Left kidney (tissue), 2 donors: ENCODE measurements around the gene TMA7. TPM values are rescaled to one million over a fixed set of nuclear protein-coding genes. Genes with fewer than 3 reads are reported as not detected.

Experiments used
- DNase-seq: peaks from one replicate; pipeline ENCODE4 v3.0.0-alpha.2; 2013
- polyA plus RNA-seq: library from polyadenylated mRNA; unstranded; fragments of 120-200 nt; gene quantifications from one replicate; pipeline ENCODE4 v1.2.1, GENCODE V29; 2013; ENCODE audit not compliant: insufficient read length

Gene TMA7
- polyA plus RNA-seq, 1 donor: 240 TPM

DNA sequence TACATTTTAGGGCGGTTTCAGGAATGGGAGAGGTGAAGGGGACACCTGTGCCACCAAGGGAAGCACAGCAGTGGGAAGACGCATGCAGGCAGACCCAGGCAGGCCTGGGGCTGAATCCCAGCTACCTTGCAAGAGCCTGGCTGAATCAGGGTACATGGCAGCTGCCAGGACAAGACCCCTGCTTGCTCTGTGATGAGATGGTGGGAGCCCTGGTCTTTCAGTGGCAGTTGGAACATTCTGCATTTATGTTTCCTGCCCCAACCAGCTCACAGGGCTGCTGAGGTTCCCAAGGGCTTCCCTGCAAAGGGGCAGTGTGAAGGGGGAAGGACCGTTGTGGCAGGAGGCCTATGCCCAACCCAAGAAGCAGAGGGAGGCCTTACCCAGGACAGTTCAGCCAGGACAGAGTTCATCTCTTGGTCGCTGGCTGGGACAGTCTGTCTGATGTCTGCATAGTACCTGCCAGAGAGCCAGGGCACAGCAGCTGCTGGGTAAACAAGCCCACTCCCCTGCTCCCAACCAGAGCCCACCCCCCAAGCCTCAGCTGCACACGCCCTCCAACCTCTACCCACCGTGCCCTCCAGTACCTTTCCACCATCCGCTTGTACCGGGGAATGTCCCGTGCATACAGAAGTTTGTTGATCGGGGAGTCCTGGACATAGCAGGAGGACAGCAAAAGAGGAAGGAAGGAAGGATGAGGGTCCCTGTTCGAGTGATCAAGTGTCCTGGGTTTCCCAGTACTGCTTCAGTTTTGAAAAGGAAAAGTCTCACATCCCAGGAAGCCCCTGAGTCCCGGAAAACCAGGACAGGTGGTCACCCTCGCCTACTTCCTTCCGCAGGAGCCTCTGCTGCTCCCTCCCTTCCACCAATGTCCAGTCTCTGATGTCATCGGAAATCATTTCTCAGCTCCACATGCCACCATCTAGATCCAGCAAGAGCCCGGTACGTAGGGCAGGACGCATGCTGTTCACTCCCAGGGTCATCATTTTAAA, 33.3 kb upstream of the TMA7 start:
- DNase-seq: no peak

DNA sequence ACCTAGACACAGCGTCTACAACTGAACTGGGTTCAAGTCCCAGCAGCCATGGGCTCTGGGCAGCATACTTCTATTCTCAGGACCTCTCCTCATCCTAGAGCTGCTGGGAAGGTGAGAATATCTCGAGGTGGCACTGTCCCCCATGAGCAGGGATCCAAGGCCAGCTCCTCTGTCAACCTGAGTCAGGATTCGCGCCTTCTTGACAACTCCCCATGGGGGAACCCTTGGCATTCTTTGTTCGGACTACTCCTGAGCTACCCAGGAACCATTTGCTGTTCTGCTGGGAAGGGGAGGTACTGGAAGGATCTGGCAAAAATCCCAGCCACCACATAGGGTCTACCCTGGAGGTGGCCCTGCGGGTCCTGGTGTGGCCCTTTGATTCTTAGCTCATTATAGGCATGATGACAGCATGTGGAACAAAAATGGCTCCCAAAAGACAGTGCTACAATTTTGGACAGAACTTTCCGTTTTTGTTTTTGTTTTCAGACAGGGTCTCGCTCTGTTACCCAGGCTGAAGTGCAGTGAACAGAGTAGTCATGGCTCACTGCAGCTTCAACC, 32.4 kb upstream of the TMA7 start:
- no peak for DNase-seq

DNA sequence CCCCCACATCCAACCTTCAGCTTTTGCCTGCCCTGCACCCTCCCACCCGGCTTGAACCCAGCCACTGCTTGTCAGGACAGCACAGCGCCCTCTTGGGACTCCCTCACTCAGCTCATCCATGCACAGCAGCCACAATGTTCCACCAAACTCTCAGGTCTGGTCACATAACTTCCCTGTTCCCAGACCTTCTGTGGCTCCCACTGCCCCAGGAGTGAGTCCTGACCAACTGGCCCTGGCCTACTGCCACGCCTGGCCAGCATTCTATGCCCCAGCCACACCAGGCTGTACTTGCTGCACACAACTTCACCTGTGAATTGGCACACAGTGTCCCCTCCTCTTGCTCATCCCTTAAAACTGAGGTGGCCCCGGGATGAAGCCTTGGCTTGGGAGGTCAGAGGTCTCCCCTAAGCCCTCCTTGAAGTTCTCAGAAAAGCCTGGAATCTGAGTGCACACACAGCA, 31.2 kb upstream of the TMA7 start:
- DNase-seq: no peak

DNA sequence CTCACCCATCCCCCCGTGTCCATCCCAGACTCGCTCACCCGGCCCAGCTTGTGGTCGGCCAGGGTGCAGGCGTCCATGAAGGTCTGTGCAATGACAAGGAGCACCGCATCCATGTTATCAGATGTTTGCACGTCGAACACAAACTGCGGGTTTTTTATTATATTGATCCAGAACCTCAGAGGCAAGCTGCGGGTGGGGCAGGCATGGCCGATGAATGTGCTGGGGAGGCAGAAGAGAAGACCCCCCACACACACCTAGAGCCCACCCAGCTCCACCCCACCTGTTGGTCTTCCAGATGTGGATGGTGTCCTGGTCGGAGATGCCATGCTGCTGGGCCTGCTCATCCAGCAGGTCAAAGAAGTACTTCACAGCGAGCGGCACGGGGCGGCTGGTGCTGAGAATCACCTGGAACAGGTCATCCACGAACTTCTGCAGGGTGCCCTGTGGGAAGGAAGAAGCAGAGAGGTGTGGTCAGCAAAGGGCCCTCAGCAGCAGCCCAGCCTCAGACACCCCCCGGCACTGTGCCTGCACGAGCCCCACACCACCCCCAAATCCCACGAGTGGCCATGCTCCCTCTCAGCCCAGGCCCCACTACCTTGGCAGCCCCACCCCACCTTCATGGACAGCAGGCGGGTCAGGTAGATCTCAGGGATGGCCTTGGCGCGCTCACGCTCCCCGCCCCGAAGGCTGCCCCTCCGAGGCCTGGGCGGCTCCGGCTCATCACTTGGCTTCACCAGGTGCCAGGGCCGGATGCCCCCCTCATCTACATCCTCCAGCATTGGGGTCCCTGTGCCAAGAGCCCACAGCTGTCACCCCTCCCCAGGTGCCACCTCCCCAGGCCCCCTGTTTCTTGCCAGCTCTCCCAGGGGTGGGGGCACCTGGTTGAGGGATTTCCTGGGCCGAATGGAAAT, 30.5 kb upstream of the TMA7 start:
- no peak for DNase-seq

DNA sequence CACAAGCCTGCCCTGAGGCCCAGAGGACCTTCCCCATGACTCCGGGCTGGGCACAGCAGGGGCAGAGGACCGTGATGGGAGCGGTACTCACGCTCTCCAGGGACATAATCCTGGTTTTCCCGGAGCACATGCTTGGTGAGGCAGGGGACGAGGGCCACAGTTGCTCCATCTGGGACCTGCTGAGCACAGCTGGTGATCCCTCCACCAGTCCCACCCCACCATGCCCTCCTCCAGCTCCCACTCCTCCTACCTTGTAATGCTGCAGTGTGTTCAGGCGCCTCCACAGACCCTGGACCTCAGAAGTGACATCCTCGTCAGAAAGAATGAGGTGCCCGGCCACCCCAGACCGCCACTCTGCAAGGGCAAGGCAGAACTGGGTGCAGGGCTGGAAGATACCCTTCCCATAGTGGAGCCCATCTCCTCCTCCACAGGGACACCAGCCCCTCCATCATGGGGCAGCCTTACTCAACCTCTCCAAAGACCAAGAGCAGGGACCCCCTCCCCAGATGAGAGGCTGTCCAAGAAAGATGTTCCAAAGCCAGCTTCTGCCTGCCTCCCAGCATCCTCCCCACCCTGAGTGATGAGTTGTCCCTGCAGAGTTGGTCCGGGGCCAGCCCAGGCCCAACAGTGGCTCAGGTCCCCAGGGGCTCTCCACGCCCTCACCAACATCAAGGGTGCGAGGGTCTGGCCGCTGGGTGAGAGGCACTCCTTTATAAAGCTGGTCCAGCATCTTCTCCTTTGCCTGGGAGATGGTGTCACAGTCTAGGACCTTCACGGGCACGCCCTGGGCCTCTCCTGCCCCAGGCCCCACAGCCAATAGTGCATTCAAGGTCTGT, 29.6 kb upstream of the TMA7 start:
- no peak for DNase-seq

DNA sequence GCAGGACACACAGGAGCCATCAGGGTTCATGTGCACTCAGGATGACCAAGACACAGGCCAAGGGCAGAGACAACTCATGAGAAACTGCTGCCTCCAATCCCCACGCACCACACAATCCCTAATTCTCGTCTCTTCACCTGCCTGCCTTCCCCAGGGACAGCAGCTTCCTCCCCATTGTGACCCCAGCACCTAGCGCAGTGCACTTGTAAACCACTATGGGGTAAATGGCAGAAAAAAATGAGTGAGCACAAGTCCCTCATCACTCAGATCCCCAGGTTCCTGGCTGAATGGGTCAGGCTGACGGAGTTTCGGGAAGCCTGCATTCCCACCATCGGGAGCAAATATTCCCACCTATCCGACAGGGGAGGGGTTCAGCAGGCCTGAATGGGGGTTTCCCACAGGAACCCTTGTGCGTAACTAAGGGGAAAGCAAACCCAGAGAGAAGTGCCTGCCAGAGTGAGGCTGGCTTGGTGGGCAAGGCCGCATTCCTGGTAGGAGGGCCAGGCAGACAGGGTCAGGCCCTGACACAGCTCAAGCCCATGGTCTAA, 28.9 kb upstream of the TMA7 start:
- DNase-seq: no peak

DNA sequence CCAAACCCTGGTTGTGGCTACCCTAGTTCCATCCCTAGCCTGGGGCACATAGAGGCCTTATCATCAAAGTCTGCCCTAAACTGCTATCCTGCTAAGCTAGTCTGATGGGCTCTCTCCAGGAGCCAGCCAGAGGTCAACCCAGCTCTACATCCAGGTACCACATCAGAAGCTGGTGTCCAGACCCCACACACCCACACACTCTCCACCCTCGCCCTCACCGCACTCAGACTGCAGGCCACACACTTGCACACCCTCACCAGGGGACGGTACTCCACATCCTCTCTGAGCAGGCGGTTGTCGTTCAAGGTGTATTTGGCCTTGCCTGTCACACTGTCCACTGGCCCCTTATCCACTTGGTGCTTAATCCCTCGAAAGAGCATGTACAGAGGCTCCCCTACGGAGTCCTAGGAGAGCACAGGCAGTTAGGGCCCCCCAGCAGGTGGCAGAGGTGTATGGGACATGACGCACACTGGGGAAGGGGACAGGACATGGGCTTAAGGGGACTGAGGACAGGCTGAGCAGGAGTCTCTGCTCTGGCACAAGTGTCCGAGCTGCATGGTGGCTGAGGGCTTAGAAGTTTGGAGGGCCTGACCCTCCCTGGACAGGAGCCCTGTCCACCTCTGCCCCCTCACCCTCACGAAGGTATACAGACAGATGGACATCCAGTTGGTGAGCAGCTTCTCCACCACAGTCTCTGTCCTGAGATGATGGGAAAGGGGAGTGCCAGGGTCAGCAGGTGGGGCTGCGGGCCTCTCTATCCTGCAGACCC, 28.3 kb upstream of the TMA7 start:
- no peak for DNase-seq

DNA sequence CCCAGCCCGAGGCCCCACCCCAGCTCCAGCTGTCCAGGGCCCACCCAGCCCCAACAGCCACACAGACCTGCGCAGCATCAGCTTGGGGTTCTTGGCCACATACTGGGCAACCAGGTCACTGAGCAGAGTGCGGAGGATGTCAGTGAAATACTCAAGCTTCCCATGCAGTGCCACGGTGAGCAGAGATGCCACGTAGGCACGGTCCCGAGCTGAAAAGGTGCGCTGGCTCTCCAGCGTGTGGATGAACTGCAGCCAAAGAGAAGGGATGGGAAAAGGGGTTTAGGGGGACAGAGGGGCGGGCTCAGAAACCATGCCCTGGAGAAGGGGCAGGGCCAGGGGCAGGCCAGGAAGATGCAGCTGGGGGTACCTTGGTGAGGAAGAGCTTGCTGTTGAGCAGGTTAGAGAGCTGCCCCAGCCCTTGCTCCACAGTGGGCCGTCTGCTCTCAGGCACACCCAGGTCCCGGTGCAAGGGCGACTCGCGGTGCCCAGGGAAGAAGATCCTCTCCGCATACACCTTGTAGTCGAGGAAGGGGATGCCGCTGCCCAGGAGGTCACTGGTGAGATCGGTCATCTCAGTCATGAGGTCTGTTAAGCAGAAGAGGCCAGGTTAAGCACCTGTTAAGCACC, 27.6 kb upstream of the TMA7 start:
- no peak for DNase-seq

DNA sequence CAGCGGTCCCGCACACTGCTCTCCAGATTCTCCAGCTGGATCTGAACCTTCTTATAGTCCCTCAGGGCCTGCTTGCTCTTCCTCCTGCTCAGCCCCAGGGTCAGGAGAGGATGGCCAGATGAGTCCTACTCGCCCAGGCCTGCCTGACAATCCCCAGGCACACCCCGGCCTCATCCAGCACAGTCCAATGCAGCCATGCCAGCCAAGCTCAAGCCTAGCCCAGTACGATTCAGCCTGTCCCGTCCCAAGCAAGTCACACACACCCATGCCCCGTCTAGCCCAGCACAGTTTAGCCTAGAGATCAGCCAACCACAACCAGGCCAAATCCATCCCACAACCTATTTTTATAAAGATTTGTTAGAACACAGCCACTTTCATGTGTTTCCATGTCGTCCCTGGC, 27.0 kb upstream of the TMA7 start:
- no peak for DNase-seq

DNA sequence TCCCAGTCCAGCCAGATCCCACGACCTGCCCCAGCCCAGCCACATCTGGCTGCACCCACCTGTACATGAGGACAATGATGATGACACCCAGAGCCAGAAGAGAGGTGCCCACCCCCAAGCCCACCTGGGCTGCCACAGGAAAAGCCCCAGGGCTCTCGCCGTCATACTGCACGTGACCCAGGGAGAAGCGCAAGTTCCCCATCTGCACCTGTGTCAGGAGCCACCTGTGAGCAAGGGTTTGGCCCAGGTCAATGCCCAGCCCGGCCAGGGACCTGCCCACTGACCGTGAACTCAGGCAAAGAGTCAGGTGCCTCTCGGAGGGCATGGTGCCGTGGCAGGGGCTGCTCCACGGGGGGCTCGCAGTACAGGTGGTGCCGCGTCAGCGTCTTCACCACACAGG, 26.4 kb upstream of the TMA7 start:
- DNase-seq: no peak

DNA sequence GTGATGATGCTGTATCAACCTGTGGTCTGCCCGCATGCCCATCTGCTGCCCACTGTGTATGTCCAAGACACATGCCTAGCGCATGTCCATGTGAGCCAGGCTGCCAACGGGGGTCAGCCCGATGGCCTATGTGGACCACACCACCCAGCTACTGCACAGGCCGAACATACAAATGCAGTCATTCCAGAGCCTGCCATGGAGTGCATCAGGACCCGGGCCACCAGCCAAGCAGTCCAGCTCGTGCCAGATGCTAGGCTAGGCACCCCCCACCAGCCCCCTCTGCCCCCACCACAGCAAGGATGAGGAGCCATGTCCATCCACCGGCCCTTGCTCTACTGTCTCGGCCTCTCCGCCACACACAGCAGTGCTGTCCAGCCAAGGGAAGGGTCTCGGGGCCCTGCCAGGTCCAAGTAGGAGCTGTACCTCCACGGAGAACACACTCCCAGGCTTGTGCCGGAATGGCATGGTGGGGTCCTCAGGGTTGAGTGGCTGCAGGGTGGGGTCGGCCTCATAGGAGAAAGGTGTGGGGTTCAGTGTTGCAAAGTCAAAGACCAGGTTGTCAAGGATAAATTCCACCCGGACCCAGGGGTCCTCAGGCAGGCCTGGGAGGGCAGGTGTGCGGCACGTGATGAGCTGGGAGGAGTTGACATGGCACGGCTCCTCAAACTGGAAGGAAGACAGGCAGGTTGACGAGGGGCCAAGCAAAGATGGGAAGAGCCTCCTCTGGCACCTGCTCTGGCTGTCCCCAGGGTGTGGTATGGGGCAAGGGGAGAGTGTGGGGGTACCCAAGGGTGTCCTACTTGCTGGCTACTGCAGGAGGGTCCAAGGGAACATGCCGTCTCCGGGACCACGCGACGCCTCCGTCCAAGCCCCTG, 25.4 kb upstream of the TMA7 start:
- no peak for DNase-seq

DNA sequence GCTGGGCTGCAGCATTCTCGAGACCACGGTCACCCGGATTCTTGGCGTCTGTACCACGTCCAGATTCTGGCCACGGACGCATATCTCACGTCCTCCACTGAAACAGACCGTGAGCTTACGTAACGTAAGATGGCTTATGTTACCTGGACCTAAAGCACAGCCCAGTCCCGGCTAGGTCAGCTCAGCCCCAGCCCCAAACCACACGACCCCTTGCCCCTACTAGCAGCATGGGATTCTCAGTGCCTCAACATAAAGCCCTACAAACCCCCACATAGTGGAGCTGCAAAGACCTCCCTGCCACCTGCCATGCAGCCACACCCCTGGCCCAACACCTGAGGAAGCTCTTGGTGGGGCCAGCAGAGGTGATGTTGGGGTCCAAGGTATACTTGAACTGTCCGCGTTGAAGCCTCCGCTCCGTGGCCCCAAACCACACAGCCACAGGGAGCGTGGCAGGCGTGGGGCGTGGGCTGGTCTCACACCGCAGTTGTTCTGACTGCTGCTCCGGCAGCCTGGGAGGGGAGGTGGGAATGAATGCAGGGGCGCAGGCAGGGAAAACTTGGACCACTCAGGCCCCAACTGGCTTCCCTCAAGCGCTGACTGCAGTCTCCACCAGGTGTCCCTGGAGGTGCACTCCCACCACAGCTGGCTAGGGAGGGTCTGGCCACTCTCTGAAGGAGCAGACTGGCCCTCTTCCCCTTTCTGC, 24.7 kb upstream of the TMA7 start:
- DNase-seq: no peak

DNA sequence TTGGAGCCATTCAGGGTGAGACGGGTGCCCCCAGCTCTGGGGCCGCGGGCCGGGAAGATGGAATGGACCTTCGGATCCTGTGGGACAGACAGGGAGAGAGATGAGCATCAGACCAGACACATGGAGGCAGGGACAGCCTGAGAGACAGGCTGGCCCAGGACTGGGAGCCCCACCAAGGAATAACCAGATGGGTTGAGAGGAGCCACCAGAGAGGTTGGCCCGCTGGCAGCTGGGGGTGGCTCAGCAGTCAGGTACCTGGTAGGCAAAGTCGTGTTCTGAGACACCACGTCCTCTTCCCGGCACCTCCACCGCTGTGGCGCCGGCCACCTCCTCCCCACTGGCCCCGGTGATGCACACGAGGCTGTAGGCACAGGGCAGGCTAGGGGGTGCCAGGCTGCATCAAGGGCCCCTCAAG, 24.0 kb upstream of the TMA7 start:
- no peak for DNase-seq

DNA sequence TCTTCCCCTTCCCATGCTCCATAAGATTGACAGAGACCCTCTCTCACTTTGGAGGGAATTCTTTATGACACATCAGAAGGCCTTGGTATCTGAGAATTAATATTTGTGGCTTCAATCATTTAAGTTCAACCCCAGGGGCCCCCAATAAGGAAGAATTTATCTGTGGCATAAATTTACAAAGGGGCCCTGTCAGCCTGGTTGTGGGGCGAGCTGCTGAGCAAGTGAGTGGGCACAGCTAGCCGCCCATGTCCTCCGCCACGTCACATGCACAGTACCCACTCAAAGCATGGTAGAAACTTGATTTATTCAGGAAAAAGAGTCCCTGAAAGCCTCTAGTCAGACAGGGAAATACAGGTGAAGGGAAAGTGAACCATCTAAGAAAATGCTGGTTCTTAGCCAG, 23.5 kb upstream of the TMA7 start:
- DNase-seq: no peak

DNA sequence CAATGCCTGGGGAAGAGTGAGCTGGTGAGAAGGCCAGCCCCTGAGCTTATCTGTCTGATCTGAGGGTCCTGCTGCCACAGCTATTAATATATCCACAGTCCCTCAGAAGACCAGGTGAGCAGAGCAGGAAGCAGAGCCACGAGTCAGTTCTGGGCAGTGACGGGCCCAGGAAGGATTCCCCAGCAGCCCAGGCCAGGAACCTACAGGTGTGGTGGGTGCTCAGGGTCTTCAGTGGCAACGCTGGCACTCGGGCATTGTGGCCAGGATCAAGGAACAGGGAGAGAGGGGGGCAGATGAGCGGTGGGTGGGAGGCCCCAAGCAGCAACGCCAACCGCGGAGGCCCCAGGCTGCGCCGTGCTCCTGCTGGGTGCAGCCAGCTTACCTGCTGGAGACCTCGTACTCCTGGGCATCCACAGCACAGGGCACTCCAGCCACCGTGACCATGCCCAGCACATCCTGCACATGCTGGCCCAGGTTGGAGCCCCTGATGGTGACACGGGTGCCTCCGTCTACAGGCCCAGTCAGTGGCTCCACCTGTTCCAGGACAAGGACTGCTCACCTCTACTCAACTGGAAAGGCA, 22.4 kb upstream of the TMA7 start:
- no peak for DNase-seq

DNA sequence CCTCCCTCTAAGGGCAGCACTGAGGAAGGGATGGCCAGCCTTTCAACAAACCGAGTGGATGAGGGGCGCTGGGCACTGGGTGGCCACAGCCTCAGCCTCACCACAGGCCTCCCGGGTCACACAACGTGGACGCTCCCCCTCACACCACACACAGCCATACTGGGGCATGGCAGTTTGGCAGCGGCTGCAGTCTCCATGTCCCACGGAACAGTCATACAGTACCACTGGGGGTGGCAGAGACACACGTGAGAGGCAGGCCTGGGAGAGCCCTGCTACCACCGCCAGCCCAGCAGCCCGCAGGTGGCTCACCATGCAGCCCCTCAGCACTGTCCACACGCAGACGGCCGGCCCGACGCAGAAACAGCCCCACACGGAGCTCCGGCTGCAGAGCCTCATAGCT, 21.9 kb upstream of the TMA7 start:
- no peak for DNase-seq

DNA sequence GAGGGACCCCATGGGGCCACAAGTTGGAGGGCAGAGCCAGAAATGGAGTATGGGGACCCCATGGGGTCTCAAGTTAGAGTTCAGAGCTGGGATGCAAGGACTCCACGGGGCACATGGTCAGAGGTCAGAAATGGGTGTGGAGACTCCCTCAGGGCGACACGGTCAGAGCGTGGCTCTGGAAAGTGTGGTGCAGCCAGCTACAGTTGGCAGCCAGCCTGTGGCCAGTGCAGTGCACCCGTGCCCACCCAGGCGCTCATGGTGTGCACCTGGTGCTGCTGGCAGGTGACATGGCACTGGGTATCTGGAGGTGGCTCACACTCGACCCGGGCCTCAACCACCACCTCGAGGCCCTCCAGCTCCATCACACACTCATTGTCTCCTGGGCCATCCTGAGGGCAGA, 21.4 kb upstream of the TMA7 start:
- no peak for DNase-seq

DNA sequence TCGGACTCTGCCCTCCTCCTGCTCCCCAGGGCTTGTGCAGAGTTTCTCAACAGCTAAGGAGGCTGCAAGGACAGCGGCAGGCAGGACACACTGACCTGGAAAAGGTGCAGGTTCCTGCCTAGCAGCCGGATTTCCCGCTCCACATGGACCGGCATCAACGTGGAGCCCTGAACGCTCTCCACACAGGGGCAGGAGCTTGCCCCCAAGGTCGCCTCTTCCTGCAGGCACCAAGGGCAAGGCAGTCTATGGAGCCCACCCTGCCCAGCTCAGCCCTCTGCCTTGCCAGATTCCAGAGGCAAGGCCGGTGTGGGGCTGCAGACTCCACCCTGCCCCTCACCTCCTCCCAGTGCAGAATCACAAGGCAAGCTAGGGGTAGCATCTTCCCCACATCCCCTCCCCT, 20.9 kb upstream of the TMA7 start:
- no peak for DNase-seq
